ENCODE measurements around the gene VTI1B.
A peak's percentile ranks its signal among the peaks of the same experiment; 100 is the strongest.
"Not testable (repeated sequence)": the region's sequence is repeated elsewhere in the genome, so short reads cannot be mapped to it uniquely, and the experiment has no call there.

VTI1B gene

GRCh38 chr14:67623114-67623513 lies 51.3 kb downstream of the VTI1B start:
- no peak for DNase-seq

- no peak for DNase-seq
Observed at GRCh38 chr14:67622675-67623074, 51.8 kb downstream of the VTI1B start.

- DNase-seq: peak; percentile 49
Observed at GRCh38 chr14:67620217-67620785, 54.1 kb downstream of the VTI1B start.

GRCh38 chr14:67619446-67620216 lies 54.8 kb downstream of the VTI1B start, which contains the start of gene ARG2:
Gene ARG2, plus strand, starts transcription at chr14:67619920. Its CDS starts 58 bp downstream, at chr14:67619978.
- DNase-seq: peak; percentile 89

GRCh38 chr14:67618617-67619063 lies 55.8 kb downstream of the VTI1B start:
- no peak for DNase-seq

GRCh38 chr14:67610491-67610890 lies 63.9 kb downstream of the VTI1B start:
- no peak for DNase-seq

GRCh38 chr14:67609642-67610310 lies 64.7 kb downstream of the VTI1B start:
- no peak for DNase-seq

DNA sequence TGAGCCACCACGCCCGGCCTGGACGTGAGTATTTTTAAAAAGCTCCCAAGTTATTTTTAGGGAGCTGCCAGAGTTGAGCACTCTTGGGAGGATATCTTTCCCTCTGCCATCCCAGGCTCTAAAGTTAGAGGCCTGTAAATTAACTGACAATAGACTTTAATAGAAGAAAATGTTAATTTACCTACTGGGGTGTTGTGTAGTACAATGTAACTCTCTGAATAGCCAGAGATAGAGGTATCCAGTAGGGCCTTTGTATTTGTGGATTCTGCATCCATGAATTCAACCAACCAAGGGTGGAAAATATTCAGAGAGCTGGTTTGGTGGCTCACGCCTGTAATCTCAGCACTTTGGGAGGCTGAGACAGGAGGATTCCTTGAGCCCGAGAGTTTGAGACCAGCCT lies 66.8 kb downstream of the VTI1B start:
- DNase-seq: no peak

DNA sequence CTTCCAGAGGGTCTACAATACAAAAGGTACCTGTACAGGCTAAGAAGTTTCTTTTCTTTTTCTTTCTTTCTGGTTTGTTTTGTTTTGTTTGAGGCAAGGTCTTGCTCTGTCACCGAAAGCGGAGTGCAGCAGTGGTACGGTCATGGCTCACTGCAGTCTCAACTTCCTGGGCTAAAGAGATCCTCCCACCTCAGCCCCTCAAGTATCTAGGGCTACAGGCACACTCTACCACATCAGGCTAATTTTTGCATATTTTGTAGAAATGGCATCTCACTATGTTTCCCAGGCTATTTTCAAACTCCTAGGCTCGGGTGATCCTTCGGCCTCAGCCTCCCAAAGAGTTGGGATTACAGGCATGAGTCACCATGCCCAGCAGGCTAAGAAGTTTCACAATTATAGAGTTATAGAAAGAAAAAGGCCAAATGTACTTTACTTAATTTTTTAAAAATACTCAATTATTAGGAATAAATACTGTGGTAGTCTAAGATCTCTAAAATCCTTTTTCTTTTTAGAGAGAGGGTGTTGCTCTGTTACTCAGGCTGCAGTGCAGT lies 71.4 kb downstream of the VTI1B start:
- DNase-seq: no peak

GRCh38 chr14:67602076-67602475 lies 72.4 kb downstream of the VTI1B start:
- no peak for DNase-seq

DNA sequence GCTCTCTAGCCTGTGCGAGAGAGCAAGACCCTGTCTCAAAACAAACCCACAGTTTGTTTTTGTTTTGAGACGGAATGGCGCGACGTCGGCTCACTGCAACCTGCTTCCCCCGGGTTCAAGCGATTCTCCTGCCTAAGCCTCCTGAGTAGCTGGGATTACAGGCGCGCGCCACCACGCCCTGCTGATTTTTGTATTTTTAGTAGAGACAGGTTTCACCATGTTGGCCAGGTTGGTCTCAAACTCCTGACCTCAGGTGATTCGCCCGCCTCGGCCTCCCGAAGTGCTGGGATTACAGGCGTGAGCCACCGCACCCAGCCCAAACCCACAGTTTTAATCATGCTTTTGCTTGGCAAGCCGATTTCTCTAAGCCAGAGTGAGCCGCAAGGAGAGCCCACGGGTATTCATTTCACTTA lies 73.9 kb downstream of the VTI1B start:
- DNase-seq: not testable (repeated sequence)

DNA sequence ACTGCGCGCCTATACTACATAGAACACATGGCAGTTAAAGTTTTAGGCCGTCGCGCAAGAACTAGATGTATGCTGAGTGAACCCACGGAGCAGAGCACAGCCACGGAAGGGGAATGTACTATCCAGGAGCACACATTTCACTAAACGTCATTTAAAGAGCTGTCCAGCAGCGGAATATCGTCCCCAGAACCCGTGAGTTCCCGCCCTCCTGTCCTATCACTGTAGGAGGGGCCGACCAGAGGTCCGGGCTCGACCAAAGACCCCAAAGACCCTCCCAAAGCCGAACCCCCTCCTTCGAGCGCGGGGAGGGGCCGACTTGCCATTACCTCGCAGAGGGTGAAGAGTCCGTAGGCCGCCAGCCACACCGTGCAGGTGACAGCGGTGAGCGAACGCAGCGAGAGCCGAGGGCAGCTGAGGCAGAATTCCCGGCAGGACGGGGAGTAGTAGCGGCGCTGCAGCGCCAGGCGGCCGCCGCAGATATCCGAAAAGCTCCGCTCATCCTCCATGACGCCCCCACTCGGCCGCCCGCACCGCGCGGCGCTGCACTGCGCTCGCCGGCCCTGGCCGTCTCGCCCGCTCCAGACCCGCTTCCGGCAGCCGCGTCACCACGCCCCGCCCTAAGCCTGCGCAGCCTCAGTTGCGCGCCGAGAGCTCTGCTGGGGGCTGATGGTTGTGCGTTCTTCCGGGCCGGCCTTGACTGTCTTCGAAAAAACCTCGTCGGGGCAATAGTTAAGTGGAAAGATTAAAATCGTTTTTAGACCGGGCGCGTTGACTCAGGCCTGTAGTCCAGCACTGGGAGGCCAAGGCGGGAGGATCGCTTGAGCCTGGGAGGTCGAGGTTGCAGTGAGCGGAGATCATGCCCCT lies 74.5 kb downstream of the VTI1B start, which contains the start of gene PIGH:
Gene PIGH (minus strand): TSS at position 571 of the 864 bp plus-strand sequence. CDS start 65 bp downstream, at position 506.
- peak; percentile 94 for DNase-seq

Measured in right forelimb (tissue), 1 donor.